ENCODE data around the gene NBL1.

NBL1 gene

DNA sequence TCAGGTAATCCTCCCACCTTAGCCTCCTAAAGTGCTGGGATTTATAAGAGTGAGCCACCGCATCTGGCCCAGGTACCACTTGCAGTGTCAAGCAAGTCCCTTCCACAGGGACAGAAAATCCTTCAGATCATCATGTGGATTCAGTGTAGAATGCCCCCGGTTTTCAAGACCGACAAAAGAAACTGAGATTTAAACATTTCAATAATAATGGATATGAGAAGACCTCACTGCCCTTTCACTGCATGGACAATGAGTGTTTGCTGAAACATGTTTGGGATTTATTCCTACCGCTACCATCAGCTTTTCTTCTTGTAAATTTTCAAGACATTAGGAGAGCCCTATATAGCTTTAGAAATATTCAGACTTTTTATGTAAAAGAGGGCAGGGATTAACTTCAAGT is 62.0 kb downstream of the NBL1 start:
- DNase-seq: no peak
